OCI-LY7 (cell line): ENCODE data around the gene FAM180B.

Experiments used
- EZH2phosphoT487 ChIP-seq: fragments of 200-600 bp; sonication (generic); IDR thresholded peaks from 2 replicates; pipeline ENCODE4 v1.6.1; 2018; ENCODE audit warnings: low read depth, borderline replicate concordance, mild to moderate bottlenecking, mixed run types, antibody characterized with exemption, low read length, moderate library complexity, mixed read lengths
- TF ChIP-seq, protein P1 (sequence below): fragments of 200-600 bp; sonication (generic); conservative IDR thresholded peaks from 2 replicates; pipeline ENCODE4 v1.5.1; 2014; ENCODE audit warnings: mild to moderate bottlenecking, antibody characterized with exemption, low read length, moderate library complexity, mixed read lengths

DNA sequence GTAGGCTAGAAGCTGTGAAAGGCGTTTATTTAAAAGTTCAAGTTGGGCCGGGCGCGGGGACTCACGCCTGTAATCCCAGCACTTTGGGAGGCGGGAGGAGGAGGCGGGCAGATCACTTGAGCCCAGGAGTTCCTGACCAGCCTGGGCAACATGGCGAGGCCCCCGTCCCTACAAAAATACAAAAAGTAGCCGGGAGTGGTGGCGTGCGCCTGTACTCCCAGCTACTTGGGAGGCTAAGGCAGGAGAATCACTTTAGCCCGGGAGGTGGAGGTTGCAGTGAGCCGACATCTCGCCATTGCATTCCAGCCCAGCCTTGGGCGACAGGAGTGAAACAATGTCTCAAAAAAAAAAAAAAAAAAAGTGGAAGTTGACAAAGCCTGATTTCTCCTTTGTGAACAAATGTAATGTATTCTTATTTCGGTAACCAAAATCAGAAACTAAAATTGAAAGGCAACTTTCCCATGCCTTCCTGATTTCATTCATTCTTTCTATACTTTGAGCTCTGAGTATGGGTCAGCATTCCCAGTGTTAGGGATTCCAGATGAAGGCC, 20.3 kb upstream of the FAM180B start:
- TF ChIP-seq, protein P1, sequence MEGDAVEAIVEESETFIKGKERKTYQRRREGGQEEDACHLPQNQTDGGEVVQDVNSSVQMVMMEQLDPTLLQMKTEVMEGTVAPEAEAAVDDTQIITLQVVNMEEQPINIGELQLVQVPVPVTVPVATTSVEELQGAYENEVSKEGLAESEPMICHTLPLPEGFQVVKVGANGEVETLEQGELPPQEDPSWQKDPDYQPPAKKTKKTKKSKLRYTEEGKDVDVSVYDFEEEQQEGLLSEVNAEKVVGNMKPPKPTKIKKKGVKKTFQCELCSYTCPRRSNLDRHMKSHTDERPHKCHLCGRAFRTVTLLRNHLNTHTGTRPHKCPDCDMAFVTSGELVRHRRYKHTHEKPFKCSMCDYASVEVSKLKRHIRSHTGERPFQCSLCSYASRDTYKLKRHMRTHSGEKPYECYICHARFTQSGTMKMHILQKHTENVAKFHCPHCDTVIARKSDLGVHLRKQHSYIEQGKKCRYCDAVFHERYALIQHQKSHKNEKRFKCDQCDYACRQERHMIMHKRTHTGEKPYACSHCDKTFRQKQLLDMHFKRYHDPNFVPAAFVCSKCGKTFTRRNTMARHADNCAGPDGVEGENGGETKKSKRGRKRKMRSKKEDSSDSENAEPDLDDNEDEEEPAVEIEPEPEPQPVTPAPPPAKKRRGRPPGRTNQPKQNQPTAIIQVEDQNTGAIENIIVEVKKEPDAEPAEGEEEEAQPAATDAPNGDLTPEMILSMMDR, result no peak
- no peak for TF ChIP-seq EZH2phosphoT487
